Left ventricle myocardium superior (tissue), 1 donor: Measurements from ENCODE around the gene MYH2. TPM values are rescaled to one million over a fixed set of nuclear protein-coding genes. Genes with fewer than 3 reads are reported as not detected.

Source experiments
- ATAC-seq: fragments of 200-7000 bp; cut with Tn5 transposase; one replicate; pipeline ENCODE4 v1.9.1; 2020; ENCODE audit warnings: mild to moderate bottlenecking, moderate library complexity
- DNase-seq: peaks from one replicate; pipeline ENCODE4 v3.0.0-alpha.2; 2020
- intact Hi-C: fragments of 100-400 bp; cut with micrococcal nuclease; formaldehyde crosslinking; loops from one replicate; pipeline ENCODE4 v1.11.0; 2022
- total RNA-seq: library from RNA; stranded (reverse); fragmentation: NEBNext Ultra II Directional; extraction: Animal tissue kit (Norgen Biotek cat#: 25700); gene quantifications from one replicate; pipeline ENCODE4 v1.2.1, GENCODE V29; 2021
- donor health status: DM: no; HTN: yes; CAD: no; lungs with severe emphysema.

The MYH2 gene
- total RNA-seq, 1 donor from 2014 or later: 0.10 TPM

- no peak for ATAC-seq
- intact Hi-C loops: no loop called here
- no peak for DNase-seq
These were observed 31.0 kb downstream of the MYH2 start, which contains the start of gene MYH1 for GRCh38 chr17:10518271-10519037. Gene MYH1, minus strand, starts transcription at chr17:10518542. Its CDS starts 1,900 bp downstream, at chr17:10516642.

GRCh38 chr17:10516638-10517037, 32.8 kb downstream of the MYH2 start:
- intact Hi-C loops: no loop called here
- no peak for DNase-seq
- ATAC-seq: no peak

GRCh38 chr17:10516065-10516464, 33.4 kb downstream of the MYH2 start:
- no peak for DNase-seq
- intact Hi-C loops: no loop called here
- ATAC-seq: no peak

- no peak for ATAC-seq
- intact Hi-C loops: no loop called here
- no peak for DNase-seq
These were observed 36.0 kb downstream of the MYH2 start for GRCh38 chr17:10513299-10514067.

- DNase-seq (no peak), ATAC-seq (no peak)
- intact Hi-C loops: no loop called here
These were observed 36.6 kb downstream of the MYH2 start for GRCh38 chr17:10512856-10513255.

- no peak for ATAC-seq
- DNase-seq: no peak
- intact Hi-C loops: no loop called here
These were observed 49.5 kb downstream of the MYH2 start for GRCh38 chr17:10499950-10500349.

GRCh38 chr17:10492004-10492403, 57.5 kb downstream of the MYH2 start:
- no peak for DNase-seq
- no peak for ATAC-seq
- intact Hi-C loops: no loop called here

GRCh38 chr17:10482252-10482651, 67.2 kb downstream of the MYH2 start:
- DNase-seq (no peak), ATAC-seq (no peak)
- intact Hi-C loops: no loop called here

- ATAC-seq (no peak), DNase-seq (no peak)
- intact Hi-C loops: no loop called here
These were observed 71.8 kb downstream of the MYH2 start for GRCh38 chr17:10477701-10478100.

- DNase-seq (no peak), ATAC-seq (no peak)
- intact Hi-C loops: no loop called here
These were observed 74.9 kb downstream of the MYH2 start for GRCh38 chr17:10474536-10474935.

GRCh38 chr17:10471858-10472257, 77.6 kb downstream of the MYH2 start:
- no peak for DNase-seq
- intact Hi-C loops: no loop called here
- ATAC-seq: no peak

Other genes starting within 250 kb of the MYH2 start
- gene MYH13, start 176.7 kb downstream of the MYH2 start, total RNA-seq: not detected
- not detected for gene MYH8, start 127.7 kb downstream of the MYH2 start, total RNA-seq
- gene MYH4, start 80.1 kb downstream of the MYH2 start, total RNA-seq: not detected
- gene MYH1, start 31.1 kb downstream of the MYH2 start, total RNA-seq: 0.10 TPM
- 0.87 TPM for gene MYH3, start 107.7 kb upstream of the MYH2 start, total RNA-seq
- gene SCO1, start 147.9 kb upstream of the MYH2 start, total RNA-seq: 32.3 TPM
- gene ADPRM, start 147.9 kb upstream of the MYH2 start, total RNA-seq: 4.8 TPM
- gene TMEM220, start 180.4 kb upstream of the MYH2 start, total RNA-seq: 6.3 TPM